HG02763 (cell line): Measurements from ENCODE around the gene CXCL3.
A peak's percentile ranks its signal among the peaks of the same experiment; 100 is the strongest.
"Not testable (repeated sequence)": the region's sequence is repeated elsewhere in the genome, so short reads cannot be mapped to it uniquely, and the experiment has no call there.

Source experiments
- ATAC-seq: cut with Tn5 transposase; IDR thresholded peaks from one replicate; pipeline ENCODE4 v1.9.1; 2021; ENCODE audit warnings: mild to moderate bottlenecking, moderate library complexity; ENCODE audit not compliant: unreplicated experiment

CXCL3 gene

DNA sequence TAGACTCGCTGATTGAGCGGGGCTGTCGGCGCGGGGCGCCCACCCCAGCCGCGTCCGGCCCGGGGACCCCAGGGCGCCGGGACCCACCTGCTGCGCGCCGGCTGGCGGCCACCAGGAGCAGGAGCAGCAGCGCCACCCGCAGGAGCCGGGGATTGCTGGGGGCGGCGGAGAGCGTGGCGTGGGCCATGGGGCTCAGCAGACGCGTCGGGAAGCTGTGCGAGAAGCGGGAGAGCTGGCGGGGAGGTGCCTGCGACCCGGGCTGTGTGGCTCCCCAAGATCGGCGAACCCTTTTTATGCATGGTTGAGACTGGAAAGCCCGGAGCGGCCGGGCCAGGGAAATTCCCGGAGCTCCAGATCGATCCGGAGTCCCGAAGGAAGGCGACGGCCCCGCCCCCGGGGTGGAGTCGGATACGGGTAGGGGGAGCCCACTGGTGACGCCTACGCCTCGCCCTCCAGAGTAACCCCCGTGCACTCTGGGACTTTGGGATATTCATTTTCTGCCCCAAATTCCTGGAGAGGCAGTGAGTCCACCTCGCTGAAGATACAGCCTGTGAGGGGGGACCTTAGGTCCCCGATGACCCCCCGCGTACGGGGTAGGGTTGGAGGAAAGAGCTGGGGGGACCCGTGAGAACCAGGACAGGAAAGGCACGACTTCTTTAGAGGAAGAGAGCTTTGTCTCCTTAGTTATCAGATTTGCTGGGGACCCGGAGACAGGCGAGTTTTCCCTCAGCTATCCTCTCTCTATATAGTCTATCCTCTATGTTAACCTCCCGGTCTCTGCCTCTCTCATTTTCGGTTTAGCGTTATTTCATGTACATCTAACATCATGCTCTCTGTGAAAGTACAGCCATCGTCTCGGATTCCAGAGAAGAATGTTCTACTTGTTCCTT, at the start of gene CXCL3:
Gene CXCL3, minus strand, starts transcription at position 265 of the 890 bp plus-strand sequence. Its CDS starts 78 bp downstream, at position 187.
- peak; percentile 57 for ATAC-seq

DNA sequence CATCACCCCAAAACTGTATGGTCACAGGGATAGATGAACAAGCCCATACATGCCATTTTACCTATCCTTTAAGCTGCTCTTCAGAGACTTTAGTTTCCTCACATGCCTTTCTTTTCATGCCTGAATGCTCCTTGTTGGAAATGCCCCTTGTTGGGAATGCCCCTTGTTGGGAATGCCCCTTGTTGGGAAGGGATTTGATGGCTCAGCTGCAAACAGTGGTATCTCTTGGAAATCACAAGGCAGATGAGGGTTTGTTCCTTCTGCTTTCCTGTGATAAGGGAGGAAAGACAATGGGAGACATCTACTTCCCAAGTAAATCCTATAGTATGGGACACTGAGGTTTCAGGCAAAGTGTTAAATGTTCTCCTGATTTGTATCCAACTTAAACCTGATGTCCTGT, 49.0 kb upstream of the CXCL3 start:
- ATAC-seq, result no peak

DNA sequence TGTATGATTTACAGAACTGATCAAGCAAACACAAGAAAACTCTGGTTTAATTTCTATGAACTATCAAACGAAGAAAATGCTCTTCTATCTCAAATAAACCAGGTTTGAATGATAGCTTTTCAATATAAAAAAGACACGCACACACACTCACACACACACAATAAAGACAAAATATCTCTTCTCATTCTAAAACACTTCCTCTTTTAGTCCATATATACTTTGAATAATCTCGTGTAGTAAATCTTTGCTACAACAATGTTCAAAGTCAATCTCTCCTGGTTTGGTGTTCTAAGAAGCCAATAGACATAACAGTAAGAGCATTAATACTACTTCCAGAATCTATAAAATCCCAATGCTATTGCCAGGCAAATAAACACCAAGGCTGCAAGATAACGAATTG, 47.2 kb upstream of the CXCL3 start:
- no peak for ATAC-seq

DNA sequence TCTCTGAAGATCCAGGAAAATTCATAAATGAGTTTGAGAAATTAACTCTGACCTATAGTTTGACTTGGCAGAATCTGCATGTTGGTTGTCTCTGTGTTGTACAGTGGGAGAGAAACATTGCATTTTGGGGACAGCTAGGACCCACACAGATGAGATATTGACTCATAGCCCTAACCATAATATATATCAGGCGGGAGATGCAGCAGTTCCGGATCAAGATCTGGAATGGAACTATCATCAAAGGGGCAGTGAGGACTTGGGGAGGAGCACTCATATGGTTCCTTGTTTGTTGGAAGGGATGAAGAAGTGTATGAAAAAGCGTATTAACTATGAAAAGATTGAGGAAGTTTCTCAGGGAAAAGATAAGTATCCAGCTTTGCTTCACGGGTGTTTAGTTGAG, 46.5 kb upstream of the CXCL3 start:
- ATAC-seq, result no peak

DNA sequence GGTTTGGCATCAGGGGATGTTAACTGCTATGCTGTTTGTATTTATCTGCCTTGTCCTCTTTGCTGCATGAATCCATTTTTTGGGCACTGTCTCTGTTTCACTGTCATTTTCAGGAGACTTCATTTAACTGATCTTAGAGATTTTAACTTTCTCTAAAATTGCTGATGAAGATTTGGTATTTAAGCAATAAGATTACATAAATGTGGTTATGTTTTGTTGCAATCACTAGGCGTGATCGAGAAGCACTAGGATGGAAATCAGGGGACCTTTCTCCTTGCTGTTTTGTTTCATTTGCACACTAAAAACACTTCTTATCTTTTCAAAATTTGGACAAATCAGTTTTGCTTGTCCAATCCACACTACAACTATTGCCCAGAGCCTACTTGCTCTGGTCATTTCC, 45.1 kb upstream of the CXCL3 start:
- ATAC-seq, result no peak

DNA sequence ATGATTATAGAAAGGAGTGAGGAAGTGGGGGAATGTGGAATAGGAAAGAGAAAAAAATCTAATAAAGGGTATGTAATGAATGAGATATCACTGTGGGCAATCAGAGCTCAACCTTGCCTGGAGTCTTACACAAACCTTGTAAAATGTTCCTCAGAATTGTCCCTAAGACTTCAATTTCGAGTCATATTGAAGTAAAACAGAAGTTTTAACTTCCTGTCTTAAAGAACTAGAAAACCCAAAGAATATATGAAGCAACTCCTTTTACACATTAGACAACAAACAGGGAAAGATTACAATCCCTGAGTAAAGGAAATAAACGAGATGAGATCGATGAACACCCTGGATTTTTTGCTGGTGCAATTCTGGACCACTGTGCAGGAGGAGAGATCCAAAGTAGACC, 42.5 kb upstream of the CXCL3 start:
- no peak for ATAC-seq

DNA sequence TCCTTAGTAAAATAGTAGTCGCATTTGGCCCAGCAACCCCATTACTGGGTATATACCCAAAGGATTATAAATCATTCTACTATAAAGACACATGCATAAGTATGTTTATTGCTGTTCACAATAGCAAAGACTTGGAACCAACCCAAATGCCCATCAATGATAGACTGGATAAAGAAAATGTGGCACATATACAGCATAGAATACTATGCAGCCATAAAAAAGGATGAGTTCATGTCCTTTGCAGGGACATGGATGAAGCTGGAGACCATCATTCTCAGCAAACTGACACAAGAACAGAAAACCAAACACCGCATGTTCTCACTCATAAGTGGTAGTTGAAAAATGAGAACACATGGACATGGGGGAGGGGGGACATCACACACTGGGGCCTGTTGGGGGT, 41.9 kb upstream of the CXCL3 start:
- ATAC-seq, result not testable (repeated sequence)

DNA sequence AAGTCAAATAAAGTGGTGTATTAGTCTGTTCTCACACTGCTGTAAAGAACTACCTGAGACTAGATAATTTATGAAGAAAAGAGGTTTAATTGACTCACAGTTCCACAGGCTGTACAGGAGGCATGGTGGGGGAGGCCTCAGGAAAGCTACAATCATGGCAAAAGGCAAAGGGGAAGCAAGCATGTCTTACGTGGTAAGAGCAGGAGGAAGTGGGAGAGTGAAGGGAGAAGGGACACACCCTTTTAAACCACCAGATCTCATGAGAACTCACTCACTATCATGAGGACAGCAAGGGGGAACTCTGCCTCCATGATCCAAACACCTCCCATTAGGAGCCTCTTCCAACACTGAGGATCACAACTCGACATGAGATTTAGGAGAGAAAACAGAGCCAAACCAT, 40.5 kb upstream of the CXCL3 start:
- ATAC-seq, result not testable (repeated sequence)

DNA sequence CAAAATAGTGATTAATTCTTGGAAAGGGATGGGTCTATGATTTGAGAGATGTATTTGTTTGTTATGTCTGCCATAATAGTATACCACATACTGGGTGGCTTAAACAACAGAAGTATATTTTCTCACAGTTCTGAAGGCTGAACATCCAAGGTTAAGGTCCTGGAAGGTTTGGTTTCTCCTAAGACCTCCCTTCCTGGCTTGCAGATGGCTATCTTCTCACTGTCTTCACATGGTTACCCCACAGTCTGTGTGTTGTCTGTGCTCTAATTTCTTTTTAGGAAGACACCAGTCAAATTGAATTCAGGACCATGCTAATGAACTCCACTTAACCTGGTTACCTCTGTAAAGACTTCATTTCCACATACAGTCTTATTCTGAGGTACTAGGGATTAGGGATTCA, 34.9 kb upstream of the CXCL3 start:
- no peak for ATAC-seq

DNA sequence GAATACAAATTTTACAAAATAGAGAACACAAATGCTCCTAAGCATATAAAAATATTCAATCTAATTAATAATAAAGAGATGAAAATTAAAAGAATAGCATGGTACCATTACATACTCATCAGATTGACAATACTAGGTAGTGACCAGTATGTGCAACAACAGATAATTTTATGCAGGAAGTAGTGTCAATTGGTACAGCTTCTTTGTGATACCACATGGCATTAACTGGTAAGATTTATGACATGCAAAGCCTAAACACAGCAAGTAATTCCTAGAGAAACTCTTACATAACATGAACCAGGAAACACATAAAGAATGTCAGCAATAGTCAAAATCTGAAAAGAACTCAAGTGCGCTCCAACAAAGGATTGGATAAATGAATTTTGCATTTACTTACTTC, 34.2 kb upstream of the CXCL3 start:
- ATAC-seq, result no peak

DNA sequence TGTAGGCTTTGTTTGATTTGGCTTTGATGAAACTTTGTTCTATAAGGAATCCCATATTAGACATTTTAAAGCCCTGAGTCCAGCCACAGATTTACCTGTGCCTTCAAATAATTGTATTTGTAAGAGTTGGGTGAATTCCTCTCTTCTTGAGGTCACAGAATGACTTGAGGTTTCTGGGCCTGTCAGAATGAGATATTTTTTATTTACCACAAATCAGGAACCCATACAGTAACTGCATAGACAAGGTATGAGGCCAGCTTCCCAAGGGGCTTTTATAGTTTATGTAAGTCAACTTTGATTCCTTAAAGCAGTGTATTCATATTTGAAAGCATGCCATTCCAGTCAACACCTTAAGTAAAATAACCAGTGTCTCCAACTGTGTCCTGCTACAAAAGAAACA, 29.1 kb upstream of the CXCL3 start:
- no peak for ATAC-seq

DNA sequence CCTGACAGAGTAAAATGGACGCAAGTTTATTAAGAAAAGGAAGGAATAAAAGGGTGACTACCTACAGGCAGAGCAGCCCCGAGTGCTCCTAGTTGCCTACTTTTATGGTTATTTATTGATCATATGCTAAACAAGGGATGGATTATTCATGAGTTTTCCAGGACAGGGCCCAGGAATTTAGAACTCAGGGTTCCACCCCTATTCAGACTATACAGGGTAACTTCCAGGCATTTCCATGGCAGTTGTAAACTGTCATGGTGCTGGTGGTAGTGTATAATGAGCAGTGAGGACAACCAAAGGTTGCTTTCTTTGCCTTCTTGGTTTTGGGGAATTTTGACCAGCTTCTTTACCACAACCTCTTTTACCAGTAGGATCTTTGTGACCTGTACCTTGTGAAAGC, 27.7 kb upstream of the CXCL3 start:
- no peak for ATAC-seq

DNA sequence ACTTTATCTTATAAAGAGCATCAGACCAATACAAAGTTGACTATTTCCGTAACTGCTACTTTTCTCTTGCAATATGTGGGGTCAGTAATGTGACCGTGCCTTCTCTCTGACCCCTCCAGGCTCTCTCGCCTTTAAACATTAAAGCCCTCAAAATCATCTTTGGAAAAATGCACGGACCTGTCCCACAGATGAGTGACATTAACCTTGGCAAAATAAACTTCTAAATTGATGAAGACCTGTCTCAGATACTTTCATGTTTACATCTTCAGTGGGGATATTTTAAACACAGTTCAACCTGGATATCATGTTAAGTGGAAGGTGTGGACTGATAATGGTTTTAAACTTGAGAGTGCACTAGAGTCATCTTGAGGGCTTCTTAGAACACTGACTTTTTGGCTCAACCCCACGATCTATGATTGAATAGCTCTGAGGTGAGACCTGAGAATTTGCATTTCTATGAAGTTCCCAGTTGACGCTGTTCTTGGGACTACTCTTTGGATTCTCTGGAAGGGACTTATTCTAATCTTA, 26.7 kb upstream of the CXCL3 start:
- ATAC-seq, result no peak

DNA sequence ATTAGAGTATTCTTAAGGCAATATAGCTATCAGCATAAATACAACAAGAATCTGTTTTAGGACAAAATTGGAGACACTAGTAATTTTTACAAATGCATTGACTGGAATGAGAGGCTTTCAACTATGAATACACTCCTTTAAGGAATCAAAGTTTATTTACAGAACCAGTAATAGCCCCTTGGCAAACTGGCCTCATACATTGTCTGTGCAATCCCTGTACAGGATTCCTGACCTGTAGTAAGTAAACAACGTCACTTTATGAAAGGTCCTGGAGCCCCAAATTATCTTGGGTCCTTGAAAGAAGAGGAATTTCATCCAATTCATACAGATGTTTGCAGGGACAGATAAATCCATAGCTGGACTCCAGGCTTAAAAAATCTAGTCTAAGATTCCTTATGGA, 25.4 kb upstream of the CXCL3 start:
- no peak for ATAC-seq

DNA sequence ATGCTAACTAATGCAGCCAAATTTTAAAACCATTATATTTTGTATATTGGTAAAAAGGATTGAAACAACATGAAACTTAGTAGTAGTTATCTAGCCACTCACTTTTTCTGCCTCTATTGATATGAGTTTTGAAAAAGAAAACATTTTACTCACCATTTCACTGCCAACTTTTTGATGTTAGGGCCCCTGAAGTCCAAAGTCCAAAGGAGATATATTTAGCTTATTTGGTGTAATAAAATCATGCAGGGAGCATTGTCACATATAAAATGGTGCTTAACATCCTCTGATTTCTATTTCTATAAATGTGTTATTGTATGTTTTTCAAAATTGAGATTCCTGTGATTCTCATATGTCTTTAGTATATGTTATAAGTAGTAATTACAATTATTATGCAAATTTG, 24.5 kb upstream of the CXCL3 start:
- ATAC-seq, result no peak

DNA sequence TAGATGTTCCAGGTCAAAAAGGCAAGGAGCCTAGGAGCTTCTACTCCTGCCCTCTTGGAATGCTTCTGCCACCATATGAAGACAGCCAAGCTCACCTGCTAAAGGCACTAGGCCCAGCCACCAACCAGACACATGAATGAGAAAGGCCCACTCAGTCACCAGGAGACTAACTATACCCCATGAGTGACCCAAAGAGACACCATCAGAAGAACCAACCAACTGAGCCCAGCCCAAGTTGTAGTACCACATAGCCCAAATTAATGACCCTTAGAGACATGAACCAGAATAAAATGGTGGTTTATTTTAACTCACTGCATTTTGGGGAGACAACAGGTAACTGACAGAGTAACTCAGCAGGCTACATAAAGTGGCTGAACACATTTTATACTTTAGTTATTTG, 22.9 kb upstream of the CXCL3 start:
- no peak for ATAC-seq

DNA sequence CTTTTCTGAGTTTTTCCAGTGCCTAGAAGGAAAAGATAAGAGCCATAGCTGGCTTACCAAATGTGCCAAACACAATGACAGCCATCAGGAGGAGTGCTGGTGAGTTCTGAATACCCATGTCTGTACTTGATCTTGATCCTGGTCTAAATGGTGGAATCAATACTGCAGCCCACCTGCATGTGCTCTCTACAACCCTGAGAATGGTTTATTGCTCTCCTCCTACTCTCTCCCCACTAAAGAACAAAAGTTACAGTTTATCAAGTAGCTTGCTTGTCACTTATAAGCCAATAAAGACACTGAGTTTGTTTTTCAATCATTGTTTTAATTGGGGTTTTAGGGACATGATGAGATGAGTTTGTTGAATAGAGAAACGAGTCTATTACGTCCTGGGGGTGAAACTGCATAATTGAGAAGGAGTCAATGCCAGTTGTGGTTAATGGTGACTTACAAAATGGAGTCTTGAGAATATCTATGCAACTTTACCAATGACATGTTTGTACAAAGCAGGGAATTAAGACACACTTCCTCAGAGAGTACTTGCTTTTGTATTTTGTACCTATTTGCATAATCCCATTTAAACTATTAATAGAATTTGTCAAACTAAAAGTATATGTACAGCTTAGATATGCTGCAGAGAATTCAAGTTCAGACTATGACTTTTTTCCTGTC, 20.8 kb upstream of the CXCL3 start:
- ATAC-seq, result no peak

DNA sequence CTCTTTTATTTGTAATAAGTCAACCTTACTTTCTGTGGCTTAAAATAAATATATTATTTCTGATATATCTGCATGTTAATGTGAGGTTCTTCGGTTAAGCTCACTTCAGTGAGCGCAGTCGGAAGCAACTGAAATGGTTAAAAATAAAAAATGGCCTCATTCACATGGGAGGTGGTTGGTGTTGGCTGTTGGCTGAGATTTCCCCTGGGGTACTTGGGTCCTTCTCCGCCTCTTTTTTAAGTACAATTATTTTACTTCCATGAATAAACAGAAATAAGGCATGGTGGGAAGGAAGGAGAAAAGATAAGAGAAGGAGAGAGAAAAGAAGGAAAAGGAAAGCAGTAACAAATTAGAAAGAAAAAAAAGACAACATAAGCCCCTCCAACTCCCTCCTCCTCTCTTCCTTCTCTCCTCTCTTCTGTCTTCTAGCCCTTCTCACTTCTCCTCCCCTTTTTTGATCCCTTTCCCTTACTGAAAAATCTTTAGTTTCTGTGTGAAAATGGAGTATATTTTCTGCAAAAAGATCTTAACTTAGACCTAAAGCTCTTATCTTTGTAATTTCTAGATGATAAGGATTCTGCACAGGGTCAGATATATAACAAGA, 19.7 kb upstream of the CXCL3 start:
- ATAC-seq, result no peak

DNA sequence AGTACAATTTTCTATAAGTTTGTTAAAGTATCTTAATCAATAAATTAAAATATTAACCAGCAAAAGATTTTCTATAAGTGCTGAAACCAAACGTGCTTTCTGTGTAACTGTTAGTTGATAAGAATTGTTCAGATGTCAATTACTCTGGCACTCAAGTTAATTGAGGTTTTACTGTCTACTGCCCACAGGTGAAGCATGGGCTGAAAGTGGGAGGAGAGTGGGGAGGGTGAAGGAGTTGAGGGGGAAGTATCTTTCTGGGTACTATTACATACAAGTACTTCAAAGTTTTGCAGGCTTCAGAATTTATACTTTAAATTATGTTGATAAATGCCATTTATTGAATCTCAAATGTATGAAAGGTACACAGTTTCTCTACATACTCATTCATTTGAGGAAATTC, 19.1 kb upstream of the CXCL3 start:
- ATAC-seq, result no peak

DNA sequence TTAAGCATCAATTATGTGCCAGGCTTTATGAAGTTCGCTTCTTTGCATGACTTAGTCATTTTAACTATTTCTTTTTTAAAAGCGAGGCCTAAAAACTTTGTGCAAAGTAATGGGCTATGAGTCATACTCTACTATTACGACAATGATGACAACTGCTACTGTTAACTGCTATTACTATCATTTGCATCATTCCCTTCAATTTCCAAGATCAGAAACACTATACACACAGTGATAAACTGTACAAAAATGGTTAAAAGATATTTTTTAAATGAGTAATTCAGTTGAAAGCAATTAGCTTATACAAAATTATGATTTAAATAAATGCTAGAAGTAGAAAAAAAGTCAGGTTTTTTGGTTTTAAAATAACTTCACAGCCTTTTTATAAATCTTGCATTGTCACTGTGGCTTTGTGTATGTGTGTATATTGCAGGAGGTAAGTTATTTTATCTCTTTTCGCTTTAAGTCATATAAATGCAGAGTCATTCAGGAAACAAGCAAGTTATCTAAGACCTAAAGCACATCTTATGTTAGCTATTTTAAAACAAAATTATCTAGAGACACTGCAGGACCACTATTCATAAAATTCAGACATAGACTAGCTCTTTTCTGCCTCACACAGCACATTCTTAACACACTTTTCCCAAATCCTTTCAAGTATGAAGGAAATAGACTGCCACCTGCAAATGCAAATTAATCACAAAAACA, 18.5 kb upstream of the CXCL3 start:
- no peak for ATAC-seq
